H1 (cell line): ENCODE data around the gene C22orf31. TPM values are rescaled to one million over a fixed set of nuclear protein-coding genes. Genes with fewer than 3 reads are reported as not detected.

Experiments used
- ASH2L ChIP-seq: fragments of 200-600, 300-600 bp; sonication (generic); IDR thresholded peaks from one replicate; pipeline ENCODE4 v1.7.1; 2017; ENCODE audit warnings: low read length
- CBX8 ChIP-seq: fragments of 300-800, 300-1000 bp; sonication (generic); IDR thresholded peaks from 2 replicates; pipeline ENCODE4 v1.7.1; 2016; ENCODE audit warnings: low read depth, low read length, borderline replicate concordance
- CHD1 ChIP-seq: IDR thresholded peaks from 2 replicates; pipeline ENCODE4 v1.6.1; 2012; ENCODE audit warnings: low read depth, low read length, improper control_type of control experiment
- CHD7 ChIP-seq: fragments of 300-600 bp; sonication (generic); IDR thresholded peaks from 2 replicates; pipeline ENCODE4 v1.7.1; 2012; ENCODE audit warnings: low read length, moderate library complexity, mild to moderate bottlenecking, inconsistent platforms; ENCODE audit not compliant: insufficient replicate concordance
- EP300 ChIP-seq, 2 experiments: IDR thresholded peaks; 1 replicate in 1 of 2; 2 replicates in 1 of 2; pipeline ENCODE4 v1.6.1; 2011 to 2012; ENCODE audit warnings: low read depth in 2 of 2, low read length in 2 of 2, mild to moderate bottlenecking in 2 of 2, borderline replicate concordance in 1 of 2, inconsistent platforms in 1 of 2, moderate library complexity in 1 of 2
- KDM5A ChIP-seq: fragments of 200-600 bp; IDR thresholded peaks from 2 replicates; pipeline ENCODE4 v1.7.1; 2012; ENCODE audit warnings: mild to moderate bottlenecking, low read length, inconsistent platforms, mixed read lengths
- MAFK ChIP-seq: IDR thresholded peaks from 2 replicates; pipeline ENCODE4 v1.6.1; 2012; ENCODE audit warnings: low read depth, mild to moderate bottlenecking, improper control_type of control experiment, low read length
- POLR2A ChIP-seq, 2 experiments: IDR thresholded peaks; 1 replicate in 1 of 2; 2 replicates in 1 of 2; pipeline ENCODE4 v1.6.1; 2011; ENCODE audit warnings: low read depth in 2 of 2, low read length in 2 of 2, mild to moderate bottlenecking in 2 of 2; ENCODE audit errors: control extremely low read depth in 1 of 2
- RAD21 ChIP-seq, 2 experiments: IDR thresholded peaks in 1 of 2; conservative IDR thresholded peaks in 1 of 2; 2 replicates each; pipeline ENCODE4 v1.6.1; 2011; ENCODE audit warnings: low read depth in 2 of 2, low read length in 2 of 2, improper control_type of control experiment in 1 of 2, inconsistent platforms in 1 of 2, mild to moderate bottlenecking in 1 of 2, moderate library complexity in 1 of 2
- SAP30 ChIP-seq: fragments of 300-600 bp; sonication (generic); IDR thresholded peaks from 2 replicates; pipeline ENCODE4 v1.7.1; 2012; ENCODE audit warnings: low read length, moderate library complexity, mild to moderate bottlenecking, inconsistent platforms; ENCODE audit not compliant: insufficient read depth, insufficient replicate concordance
- TAF7 ChIP-seq: optimal IDR thresholded peaks from 2 replicates; pipeline ENCODE3; 2011; ENCODE audit warnings: low read depth, mild to moderate bottlenecking, inconsistent platforms, low read length, moderate library complexity, borderline replicate concordance
- polyA plus RNA-seq, 7 experiments: library from polyadenylated mRNA; depleted of rRNA in 3 of 7; stranded (reverse) in 5 of 7; unstranded in 2 of 7; fragments of >200 nt in 5 of 7; fragments of 200-250 nt in 2 of 7; gene quantifications; 1 replicate in 5 of 7; 2 replicates in 1 of 7; 4 replicates in 1 of 7; pipeline versions ENCODE4 v1.2.1 to v1.2.3, GENCODE V29; 2011 to 2013; ENCODE audit warnings: missing spikeins in 2 of 7, mixed read lengths in 2 of 7
- total RNA-seq: library from RNA; stranded (reverse); fragmentation: NEBNext Ultra II Directional; extraction: Animal tissue kit (Norgen Biotek cat#: 25700); gene quantifications from 2 replicates; pipeline ENCODE4 v1.2.1, GENCODE V29; 2021

C22orf31 gene
- total and polyA plus RNA-seq, 2 of the 8 experiments (the other 6 are each of a cell fraction or from before 2014, with no cell fraction given): not detected

GRCh38 chr22:29030016-29030617 is 31.5 kb downstream of the C22orf31 start (continued):
- TF ChIP-seq RAD21 (IDR thresholded peaks at IDR 0.05 in 1 of 2, conservative IDR thresholded peaks at IDR 0.05 in 1 of 2; ENCODE audit: low read depth in 2 of 2, low read length in 2 of 2) (peak in 1 of 2 experiments; percentile 15; a peak in 2 of 4 replicates), CBX8 (no peak), TAF7 (no peak), POLR2A (IDR thresholded peaks at IDR 0.05; ENCODE audit: control extremely low read depth in 1 of 2, low read depth in 2 of 2, low read length in 2 of 2) (no peak), MAFK (no peak), ASH2L (no peak), EP300 (IDR thresholded peaks at IDR 0.05; ENCODE audit: borderline replicate concordance in 1 of 2, low read depth in 2 of 2, low read length in 2 of 2) (no peak), CHD1 (no peak), SAP30 (no peak), KDM5A (no peak), CHD7 (no peak)
